Subcutaneous adipose tissue (tissue), 4 donors: ENCODE results near the gene GTF2A1L. TPM values are rescaled to one million over a fixed set of nuclear protein-coding genes. Genes with fewer than 3 reads are reported as not detected.

ENCODE experiments used
- total RNA-seq, 4 donors: library from RNA; depleted of rRNA; stranded (reverse); fragments of >200 nt; gene quantifications; one replicate each; pipeline ENCODE4 v1.1.0, GENCODE V29; 2016
- TF ChIP-seq, protein P1 (sequence below): fragments of 450-650 bp; IDR thresholded peaks from one replicate; pipeline ENCODE4 v1.5.1; 2016; ENCODE audit warnings: low read depth, mild to moderate bottlenecking, control low read depth, antibody characterized with exemption, moderate library complexity

The GTF2A1L gene
- total RNA-seq, 4 donors from 2014 or later, result 1.1 to 2.5 (median 1.7) TPM; not detected in 1

GRCh38 chr2:48613211-48613610, 4.4 kb upstream of the GTF2A1L start:
- TF ChIP-seq, protein P1, sequence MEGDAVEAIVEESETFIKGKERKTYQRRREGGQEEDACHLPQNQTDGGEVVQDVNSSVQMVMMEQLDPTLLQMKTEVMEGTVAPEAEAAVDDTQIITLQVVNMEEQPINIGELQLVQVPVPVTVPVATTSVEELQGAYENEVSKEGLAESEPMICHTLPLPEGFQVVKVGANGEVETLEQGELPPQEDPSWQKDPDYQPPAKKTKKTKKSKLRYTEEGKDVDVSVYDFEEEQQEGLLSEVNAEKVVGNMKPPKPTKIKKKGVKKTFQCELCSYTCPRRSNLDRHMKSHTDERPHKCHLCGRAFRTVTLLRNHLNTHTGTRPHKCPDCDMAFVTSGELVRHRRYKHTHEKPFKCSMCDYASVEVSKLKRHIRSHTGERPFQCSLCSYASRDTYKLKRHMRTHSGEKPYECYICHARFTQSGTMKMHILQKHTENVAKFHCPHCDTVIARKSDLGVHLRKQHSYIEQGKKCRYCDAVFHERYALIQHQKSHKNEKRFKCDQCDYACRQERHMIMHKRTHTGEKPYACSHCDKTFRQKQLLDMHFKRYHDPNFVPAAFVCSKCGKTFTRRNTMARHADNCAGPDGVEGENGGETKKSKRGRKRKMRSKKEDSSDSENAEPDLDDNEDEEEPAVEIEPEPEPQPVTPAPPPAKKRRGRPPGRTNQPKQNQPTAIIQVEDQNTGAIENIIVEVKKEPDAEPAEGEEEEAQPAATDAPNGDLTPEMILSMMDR, result no peak

DNA sequence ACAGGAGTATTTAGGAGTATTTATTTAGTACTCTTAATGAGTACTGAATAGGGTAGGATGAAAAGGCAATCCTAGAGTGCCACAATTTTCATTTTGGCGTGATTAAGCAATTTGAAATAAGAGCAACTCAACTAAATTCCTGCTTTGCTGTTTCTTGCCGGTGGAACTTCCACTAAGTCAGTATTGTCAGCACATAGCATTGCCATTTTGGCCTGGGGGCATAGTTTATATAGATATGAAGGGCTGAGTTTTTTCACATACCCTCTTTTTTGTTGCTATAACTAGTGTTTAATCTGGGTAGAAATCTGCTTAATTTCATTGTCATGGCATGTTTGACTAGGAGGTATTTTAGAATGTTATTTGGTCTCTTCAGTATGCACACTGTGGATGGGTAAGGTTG, 1.9 kb downstream of the GTF2A1L start:
- TF ChIP-seq, protein P1, result no peak

GRCh38 chr2:48620604-48621003, 2.9 kb downstream of the GTF2A1L start:
- TF ChIP-seq, protein P1, result no peak

DNA sequence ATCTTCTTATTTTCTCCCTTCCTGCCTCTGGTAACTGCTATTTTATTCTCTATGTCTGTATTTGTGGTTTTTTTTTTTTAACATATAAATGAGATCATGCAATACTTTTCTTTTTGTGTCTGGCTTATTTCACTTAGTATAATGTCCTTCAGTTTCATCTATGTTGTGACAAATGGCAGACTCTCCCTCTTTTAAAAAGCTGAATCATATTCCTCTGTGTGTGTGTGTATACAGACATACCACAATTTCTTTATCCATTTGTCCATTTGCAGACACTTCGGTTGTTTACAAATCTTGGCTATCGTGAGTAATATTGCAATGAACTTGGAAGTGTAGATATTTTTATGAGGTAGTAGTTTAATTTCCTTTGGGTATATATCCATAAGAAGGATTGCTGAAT, 7.0 kb downstream of the GTF2A1L start:
- TF ChIP-seq, protein P1, result no peak

DNA sequence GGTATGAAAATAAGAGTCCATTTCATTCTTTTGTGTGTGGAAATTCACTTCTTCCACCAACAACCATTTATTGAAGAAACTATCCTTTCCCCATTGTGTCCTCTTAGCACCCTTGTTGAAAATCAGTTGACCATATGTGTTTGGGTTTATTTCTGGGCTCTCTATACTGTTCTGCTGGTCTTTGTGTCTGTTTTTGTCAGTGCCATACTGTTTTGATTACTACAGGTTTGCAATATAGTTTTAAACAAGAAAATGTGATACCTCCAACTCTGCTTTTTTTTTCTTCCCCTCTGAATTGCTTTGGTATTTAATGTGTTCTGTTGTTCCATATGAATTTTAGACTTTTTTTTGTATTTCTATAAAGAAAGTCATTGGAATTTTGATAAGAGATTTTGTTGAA, 8.4 kb downstream of the GTF2A1L start:
- TF ChIP-seq, protein P1, result no peak

DNA sequence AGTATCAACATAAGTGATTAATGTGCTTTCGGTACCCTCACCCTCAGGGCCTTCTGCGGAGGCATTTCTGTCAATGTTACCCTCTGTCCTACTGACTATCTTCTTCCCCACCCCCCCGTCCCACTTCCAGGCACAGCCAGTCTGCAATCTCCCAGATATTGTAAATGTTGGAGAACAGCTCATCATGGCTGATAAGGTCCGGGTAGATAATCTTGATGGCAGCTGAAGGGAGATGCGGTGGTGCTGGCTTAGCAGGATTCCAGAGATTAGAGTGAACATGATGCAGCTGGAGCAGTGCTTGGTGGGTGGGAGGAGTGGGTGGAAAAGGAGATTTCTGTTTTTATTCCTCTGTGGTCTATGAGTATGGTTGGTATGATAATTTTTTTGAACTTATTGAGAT, 15.5 kb downstream of the GTF2A1L start:
- TF ChIP-seq, protein P1, result no peak

DNA sequence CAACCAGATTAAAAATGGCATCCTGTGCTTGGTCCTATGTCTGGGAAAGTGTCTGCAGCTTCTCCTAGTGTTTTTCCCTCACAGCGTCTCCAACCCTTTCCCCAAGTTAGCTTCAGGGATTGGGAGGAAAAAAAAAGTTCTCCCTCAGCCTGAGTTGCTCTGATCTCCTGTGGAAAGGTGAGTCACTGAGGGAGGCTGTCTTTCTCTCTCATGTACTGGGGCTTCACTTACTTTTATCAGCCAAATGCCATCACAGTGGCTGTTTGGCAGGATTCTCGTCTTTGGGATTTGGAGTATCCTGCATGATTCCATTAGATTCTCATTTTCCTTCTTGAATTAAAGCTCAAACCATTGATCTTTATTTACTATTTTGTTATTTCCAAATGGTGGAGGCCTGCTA, 18.1 kb downstream of the GTF2A1L start:
- TF ChIP-seq, protein P1, result no peak
